ENCODE data around the gene BLID. TPM values are rescaled to one million over a fixed set of nuclear protein-coding genes. Genes with fewer than 3 reads are reported as not detected.

Gene BLID
- total RNA-seq, 1 experiment from 2014 or later, result 0.41 TPM

DNA sequence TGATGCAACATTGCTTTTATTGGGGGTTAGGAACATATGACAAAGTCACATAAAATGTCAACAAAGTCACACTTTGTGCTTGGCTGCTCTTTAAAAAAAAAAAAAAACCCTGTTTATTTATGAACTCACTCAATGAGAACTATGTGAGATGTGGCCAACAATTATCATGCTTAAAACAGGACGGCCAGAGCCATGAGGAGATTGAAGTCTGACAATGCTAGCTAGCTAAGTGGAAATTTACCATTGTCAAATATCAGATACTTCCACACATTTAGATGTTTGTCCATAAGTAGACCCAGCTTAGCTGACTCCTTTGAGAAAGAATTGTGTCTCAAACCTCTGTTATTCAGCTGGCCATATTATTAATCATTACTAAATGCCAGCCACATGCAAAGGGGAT lies 26.9 kb downstream of the BLID start:
- H3K27ac ChIP-seq (ENCODE audit: low read length), result no peak overlapping the region
- ChIA-PET CTCF (no interaction called here), POLR2A (no interaction called here)
- TF ChIP-seq, protein P1, sequence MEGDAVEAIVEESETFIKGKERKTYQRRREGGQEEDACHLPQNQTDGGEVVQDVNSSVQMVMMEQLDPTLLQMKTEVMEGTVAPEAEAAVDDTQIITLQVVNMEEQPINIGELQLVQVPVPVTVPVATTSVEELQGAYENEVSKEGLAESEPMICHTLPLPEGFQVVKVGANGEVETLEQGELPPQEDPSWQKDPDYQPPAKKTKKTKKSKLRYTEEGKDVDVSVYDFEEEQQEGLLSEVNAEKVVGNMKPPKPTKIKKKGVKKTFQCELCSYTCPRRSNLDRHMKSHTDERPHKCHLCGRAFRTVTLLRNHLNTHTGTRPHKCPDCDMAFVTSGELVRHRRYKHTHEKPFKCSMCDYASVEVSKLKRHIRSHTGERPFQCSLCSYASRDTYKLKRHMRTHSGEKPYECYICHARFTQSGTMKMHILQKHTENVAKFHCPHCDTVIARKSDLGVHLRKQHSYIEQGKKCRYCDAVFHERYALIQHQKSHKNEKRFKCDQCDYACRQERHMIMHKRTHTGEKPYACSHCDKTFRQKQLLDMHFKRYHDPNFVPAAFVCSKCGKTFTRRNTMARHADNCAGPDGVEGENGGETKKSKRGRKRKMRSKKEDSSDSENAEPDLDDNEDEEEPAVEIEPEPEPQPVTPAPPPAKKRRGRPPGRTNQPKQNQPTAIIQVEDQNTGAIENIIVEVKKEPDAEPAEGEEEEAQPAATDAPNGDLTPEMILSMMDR (IDR thresholded peaks at IDR 0.05), result no peak
- TF ChIP-seq, protein P2, sequence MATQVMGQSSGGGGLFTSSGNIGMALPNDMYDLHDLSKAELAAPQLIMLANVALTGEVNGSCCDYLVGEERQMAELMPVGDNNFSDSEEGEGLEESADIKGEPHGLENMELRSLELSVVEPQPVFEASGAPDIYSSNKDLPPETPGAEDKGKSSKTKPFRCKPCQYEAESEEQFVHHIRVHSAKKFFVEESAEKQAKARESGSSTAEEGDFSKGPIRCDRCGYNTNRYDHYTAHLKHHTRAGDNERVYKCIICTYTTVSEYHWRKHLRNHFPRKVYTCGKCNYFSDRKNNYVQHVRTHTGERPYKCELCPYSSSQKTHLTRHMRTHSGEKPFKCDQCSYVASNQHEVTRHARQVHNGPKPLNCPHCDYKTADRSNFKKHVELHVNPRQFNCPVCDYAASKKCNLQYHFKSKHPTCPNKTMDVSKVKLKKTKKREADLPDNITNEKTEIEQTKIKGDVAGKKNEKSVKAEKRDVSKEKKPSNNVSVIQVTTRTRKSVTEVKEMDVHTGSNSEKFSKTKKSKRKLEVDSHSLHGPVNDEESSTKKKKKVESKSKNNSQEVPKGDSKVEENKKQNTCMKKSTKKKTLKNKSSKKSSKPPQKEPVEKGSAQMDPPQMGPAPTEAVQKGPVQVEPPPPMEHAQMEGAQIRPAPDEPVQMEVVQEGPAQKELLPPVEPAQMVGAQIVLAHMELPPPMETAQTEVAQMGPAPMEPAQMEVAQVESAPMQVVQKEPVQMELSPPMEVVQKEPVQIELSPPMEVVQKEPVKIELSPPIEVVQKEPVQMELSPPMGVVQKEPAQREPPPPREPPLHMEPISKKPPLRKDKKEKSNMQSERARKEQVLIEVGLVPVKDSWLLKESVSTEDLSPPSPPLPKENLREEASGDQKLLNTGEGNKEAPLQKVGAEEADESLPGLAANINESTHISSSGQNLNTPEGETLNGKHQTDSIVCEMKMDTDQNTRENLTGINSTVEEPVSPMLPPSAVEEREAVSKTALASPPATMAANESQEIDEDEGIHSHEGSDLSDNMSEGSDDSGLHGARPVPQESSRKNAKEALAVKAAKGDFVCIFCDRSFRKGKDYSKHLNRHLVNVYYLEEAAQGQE (IDR thresholded peaks at IDR 0.05; ENCODE audit: insufficient read depth in 1 of 2, low read depth in 2 of 2, low read length in 1 of 2), result no peak
- TF ChIP-seq TCF7L2 (IDR thresholded peaks at IDR 0.05; ENCODE audit: low read depth, low read length) (no peak), POLR2AphosphoS5 (IDR thresholded peaks at IDR 0.05; ENCODE audit: low read depth, low read length) (no peak), SIN3A (IDR thresholded peaks at IDR 0.05; ENCODE audit: borderline replicate concordance, insufficient read depth, low read depth, low read length) (no peak)
- intact Hi-C loops (cut with micrococcal nuclease; ENCODE audit: unreplicated experiment) (no loop called here), in situ Hi-C loops (cut with HindIII; ENCODE audit: low pct_unique_long_range_greater_than_20kb, low sequenced_read_pairs) (no loop called here)
- no peaks in the 10 kb centered on the region for H3K36me3 ChIP-seq (ENCODE audit: control insufficient read depth, insufficient read depth, low read length)
- no peaks in the 10 kb centered on the region; the same call in 1 of the 2 replicates for H3K4me1 ChIP-seq (ENCODE audit: control insufficient read depth, insufficient read depth, low read length)
- no peak overlapping the region for H3K4me3 ChIP-seq (ENCODE audit: low read depth in 2 of 2, low read length in 2 of 2)
- no TSS peak for BruUV-seq (replicated peaks)
- ATAC-seq, result no peak
- no peaks in the 10 kb centered on the region for H3K9me3 ChIP-seq (ENCODE audit: control insufficient read depth, insufficient read depth, low read depth, low read length)
- no peaks in the 10 kb centered on the region for H3K27me3 ChIP-seq (ENCODE audit: control insufficient read depth, insufficient read depth, low read length)
- no peak for DNase-seq (ENCODE audit: low read depth, low spot score)

DNA sequence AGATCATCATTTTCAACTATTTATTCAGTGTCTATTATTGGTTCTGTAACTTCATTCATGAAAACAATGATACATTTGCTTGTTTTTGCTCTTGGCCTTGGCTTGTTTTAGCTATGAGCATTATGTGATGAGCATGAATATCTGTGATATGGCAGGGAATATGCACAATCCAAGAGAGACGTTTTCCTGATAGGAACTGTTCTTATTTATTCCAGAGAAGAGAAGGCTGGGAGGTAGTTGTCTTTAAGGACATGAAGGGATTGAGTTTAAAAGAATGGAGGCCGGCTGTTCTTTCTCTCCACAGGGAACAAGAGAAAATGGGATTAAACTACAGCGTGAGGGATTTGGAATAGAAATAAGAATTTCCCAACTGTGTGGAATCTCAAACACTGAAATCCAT lies 30.3 kb downstream of the BLID start:
- Histone ChIP-seq H3K9me3 (ENCODE audit: control insufficient read depth, insufficient read depth, low read depth, low read length) (no peaks in the 10 kb centered on the region), H3K4me3 (ENCODE audit: low read depth in 2 of 2, low read length in 2 of 2) (no peak overlapping the region), H3K36me3 (ENCODE audit: control insufficient read depth, insufficient read depth, low read length) (no peaks in the 10 kb centered on the region), H3K27ac (ENCODE audit: low read length) (no peak overlapping the region), H3K27me3 (ENCODE audit: control insufficient read depth, insufficient read depth, low read length) (no peaks in the 10 kb centered on the region), H3K4me1 (ENCODE audit: control insufficient read depth, insufficient read depth, low read length) (no peaks in the 10 kb centered on the region)
- no peak for ATAC-seq
- TF ChIP-seq SIN3A (IDR thresholded peaks at IDR 0.05; ENCODE audit: borderline replicate concordance, insufficient read depth, low read depth, low read length) (no peak), POLR2AphosphoS5 (IDR thresholded peaks at IDR 0.05; ENCODE audit: low read depth, low read length) (no peak), TCF7L2 (IDR thresholded peaks at IDR 0.05; ENCODE audit: low read depth, low read length) (no peak)
- TF ChIP-seq, protein P1 (IDR thresholded peaks at IDR 0.05), result no peak
- TF ChIP-seq, protein P2 (IDR thresholded peaks at IDR 0.05; ENCODE audit: insufficient read depth in 1 of 2, low read depth in 2 of 2, low read length in 1 of 2), result no peak
- ChIA-PET CTCF (no interaction called here), POLR2A (no interaction called here)
- no TSS peak for BruUV-seq (replicated peaks)
- intact Hi-C loops (cut with micrococcal nuclease; ENCODE audit: unreplicated experiment), result no loop called here
- in situ Hi-C loops (cut with HindIII; ENCODE audit: low pct_unique_long_range_greater_than_20kb, low sequenced_read_pairs), result no loop called here
- no peak for DNase-seq (ENCODE audit: low read depth, low spot score)

Measured in Panc1 (cell line).